ENCODE measurements around the gene SPATA33. TPM values are rescaled to one million over a fixed set of nuclear protein-coding genes. Genes with fewer than 3 reads are reported as not detected.
"Not testable (repeated sequence)": the region's sequence is repeated elsewhere in the genome, so short reads cannot be mapped to it uniquely, and the experiment has no call there.

SPATA33 gene
- polyA plus RNA-seq, 3 donors: 2.7 to 3.1 (median 2.8) TPM

GRCh38 chr16:89623511-89624261 lies 34.0 kb upstream of the SPATA33 start:
- H3K27ac ChIP-seq (ENCODE audit: low read depth, low read length): no peak overlapping the region
- 30 to 73% (median 44%) methylated on average over 28 of the region's 28 CpGs for WGBS, 3 donors

DNA sequence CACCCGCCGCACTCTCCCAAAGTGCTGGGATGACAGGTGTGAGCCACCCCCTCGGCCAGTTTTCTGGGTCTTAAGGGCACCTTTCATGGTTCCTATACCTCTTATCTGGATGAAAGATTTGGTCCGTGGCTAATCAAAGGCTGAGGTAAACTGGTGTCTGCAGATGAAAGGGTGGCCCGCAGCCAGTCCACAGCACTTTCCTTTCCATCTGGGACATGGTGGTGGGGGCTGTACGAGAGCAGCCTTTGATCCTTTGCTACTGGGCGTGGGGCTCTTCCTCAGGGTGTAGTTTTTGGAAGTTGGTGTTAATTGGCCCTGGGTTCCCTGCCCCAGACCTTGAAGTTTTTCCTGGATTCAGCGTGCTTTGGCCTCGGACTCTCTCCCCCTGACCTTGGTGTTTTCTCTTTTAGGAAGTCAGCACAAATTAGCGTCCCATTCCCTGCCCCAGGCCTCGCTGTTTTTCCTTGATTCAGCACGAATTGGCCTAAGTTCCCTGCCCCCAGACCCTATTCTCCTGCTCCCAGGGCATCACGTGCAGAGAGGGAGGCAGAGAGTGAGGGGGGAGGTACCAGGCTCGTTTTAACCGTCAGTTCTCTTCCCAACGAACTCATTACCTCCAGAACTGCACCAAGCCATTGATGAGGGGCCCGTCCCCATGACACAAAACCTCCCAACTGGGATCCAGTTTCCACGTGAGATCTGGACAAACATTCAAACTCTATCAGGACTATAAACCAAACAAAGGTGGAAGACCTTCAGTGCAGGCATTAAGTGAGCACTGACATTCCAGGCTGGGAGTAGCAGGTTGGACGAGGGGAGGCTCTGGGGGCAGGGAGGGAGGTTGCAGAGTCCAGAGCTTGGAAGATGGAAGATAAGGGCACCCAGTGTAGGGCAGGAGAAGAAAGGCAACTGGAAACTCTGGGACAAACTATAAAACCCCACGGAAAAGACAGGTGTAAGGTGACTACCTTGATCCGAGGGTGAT lies 32.6 kb upstream of the SPATA33 start:
- no peak overlapping the region for H3K27ac ChIP-seq (ENCODE audit: low read depth, low read length)
- 40 to 60% (median 56%) methylated on average over 21 of the region's 21 CpGs for WGBS, 3 donors

DNA sequence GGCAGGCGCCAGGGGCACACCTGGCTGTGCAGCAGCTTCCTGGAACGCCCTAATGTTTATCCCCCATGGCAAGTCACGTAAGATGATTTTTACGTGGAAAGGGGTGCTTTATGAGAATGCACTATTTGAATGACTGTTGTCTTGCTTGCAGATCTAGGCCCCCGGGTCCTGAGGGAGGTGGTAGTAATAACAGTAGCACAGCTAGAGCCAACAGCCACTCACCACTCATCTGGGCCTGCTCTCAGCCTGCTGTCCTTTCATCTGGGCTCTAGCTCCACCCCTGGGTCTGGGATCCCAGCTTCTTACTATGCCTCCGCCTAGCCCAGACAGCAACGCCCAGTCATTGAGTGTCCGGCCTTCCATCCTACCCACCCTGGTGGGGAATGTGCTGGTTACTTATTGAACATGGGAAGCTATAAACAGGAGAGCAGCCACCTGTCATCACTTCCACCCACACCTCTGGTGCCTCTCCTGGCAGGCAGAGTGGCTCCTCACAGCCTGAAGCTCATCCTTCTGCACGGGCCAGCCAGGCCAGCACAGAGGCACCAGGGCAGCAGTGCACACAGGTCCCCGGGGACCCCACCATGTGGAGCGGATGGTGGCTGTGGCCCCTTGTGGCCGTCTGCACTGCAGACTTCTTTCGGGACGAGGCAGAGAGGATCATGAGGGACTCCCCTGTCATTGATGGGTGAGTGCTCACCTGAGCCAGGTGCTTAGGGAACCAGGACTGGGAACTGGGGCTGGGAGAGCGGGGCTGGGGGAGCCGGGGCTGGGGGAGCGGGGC lies 27.6 kb upstream of the SPATA33 start:
- 88 to 93% (median 91%) methylated on average over 15 to 17 of the region's 17 CpGs for WGBS, 3 donors
- H3K27ac ChIP-seq (ENCODE audit: low read depth, low read length): no peak overlapping the region

GRCh38 chr16:89633064-89633631 lies 24.5 kb upstream of the SPATA33 start:
- no peak overlapping the region for H3K27ac ChIP-seq (ENCODE audit: low read depth, low read length)
- WGBS, 3 donors: 67 to 87% (median 85%) methylated on average over 19 of the region's 19 CpGs

GRCh38 chr16:89634463-89635385 lies 22.9 kb upstream of the SPATA33 start:
- 29 to 79% (median 47%) methylated on average over 2 of the region's 2 CpGs for WGBS, 3 donors
- H3K27ac ChIP-seq (ENCODE audit: low read depth, low read length): not testable (repeated sequence)

GRCh38 chr16:89636663-89637062 lies 21.0 kb upstream of the SPATA33 start:
- 83 to 90% (median 87%) methylated on average over 11 to 12 of the region's 12 CpGs for WGBS, 3 donors
- no peak overlapping the region for H3K27ac ChIP-seq (ENCODE audit: low read depth, low read length)

GRCh38 chr16:89637379-89637778 lies 20.3 kb upstream of the SPATA33 start:
- WGBS, 3 donors: 72 to 81% (median 77%) methylated on average over 10 of the region's 10 CpGs
- no peak overlapping the region for H3K27ac ChIP-seq (ENCODE audit: low read depth, low read length)

GRCh38 chr16:89638455-89638854 lies 19.2 kb upstream of the SPATA33 start:
- 73 to 86% (median 79%) methylated on average over 7 to 10 of the region's 10 CpGs for WGBS, 3 donors

DNA sequence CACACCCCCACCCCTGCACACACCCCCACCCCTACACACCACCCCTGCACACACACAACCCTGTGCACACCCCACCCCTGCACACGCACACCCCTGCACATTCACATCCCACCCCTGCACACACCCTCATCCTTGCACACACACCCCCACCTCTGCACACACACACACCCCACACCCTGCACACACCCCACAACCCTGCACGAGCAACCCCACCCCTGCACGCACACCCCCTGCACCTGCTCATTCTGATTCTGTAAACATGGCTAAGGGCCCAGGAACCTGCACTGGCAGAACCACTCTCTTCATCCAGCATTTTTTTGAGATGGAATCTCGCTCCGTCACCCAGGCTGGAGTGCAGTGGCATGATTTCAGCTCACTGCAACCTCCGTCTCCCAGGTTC lies 18.3 kb upstream of the SPATA33 start:
- H3K27ac ChIP-seq (ENCODE audit: low read depth, low read length): no peak overlapping the region
- 85 to 92% (median 87%) methylated on average over 6 of the region's 6 CpGs for WGBS, 3 donors

More at GRCh38 chr16:89638455-89638854, 19.2 kb upstream of the SPATA33 start:
- no peak overlapping the region for H3K27ac ChIP-seq (ENCODE audit: low read depth, low read length)

DNA sequence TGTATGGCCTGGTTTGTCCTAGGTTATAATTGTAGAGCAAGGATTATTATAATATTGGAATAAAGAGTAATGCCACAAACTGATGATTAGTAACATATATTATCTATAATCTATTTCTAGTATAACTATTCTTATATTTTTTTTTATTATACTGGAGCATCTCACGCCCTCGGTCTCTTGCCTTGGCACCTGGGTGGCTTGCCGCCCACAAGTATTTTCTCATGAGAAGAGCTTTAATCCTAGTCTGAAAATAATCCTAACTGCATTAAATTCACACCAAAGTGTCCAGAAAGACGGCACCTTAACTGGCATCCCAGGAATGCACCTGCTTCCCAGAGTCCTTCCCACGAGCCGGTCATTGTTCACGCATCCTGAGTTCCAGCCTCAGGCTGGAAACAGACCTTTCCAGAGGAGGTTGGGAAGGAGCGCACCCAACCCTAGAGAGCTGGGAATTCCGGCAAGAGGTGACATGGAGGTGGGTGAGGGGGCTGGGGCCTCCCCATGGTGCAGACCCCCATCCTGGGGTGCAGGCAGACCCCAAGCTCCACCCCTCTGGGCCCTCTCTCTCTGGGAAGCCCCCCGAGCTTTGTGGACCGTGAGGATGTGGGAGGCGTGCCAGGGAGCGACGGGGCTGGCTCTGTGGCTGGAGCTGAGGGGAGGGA lies 16.0 kb upstream of the SPATA33 start:
- H3K27ac ChIP-seq (ENCODE audit: low read depth, low read length): no peak overlapping the region
- 27 to 48% (median 32%) methylated on average over 13 to 14 of the region's 14 CpGs for WGBS, 3 donors

GRCh38 chr16:89642574-89642973 lies 15.1 kb upstream of the SPATA33 start:
- no peak overlapping the region for H3K27ac ChIP-seq (ENCODE audit: low read depth, low read length)
- 68 to 82% (median 75%) methylated on average over 12 to 13 of the region's 13 CpGs for WGBS, 3 donors

- WGBS, 3 donors: 72 to 83% (median 77%) methylated on average over 14 of the region's 14 CpGs
- H3K27ac ChIP-seq (ENCODE audit: low read depth, low read length): no peak overlapping the region
Measured at GRCh38 chr16:89643769-89644300, 13.8 kb upstream of the SPATA33 start.

GRCh38 chr16:89645122-89645521 lies 12.5 kb upstream of the SPATA33 start:
- no peak overlapping the region for H3K27ac ChIP-seq (ENCODE audit: low read depth, low read length)
- WGBS, 3 donors: 80 to 84% (median 82%) methylated on average over 11 of the region's 11 CpGs

GRCh38 chr16:89646270-89646669 lies 11.4 kb upstream of the SPATA33 start:
- 94 to 95% (median 95%) methylated on average over 22 of the region's 22 CpGs for WGBS, 3 donors
- H3K27ac ChIP-seq (ENCODE audit: low read depth, low read length): no peak overlapping the region

DNA sequence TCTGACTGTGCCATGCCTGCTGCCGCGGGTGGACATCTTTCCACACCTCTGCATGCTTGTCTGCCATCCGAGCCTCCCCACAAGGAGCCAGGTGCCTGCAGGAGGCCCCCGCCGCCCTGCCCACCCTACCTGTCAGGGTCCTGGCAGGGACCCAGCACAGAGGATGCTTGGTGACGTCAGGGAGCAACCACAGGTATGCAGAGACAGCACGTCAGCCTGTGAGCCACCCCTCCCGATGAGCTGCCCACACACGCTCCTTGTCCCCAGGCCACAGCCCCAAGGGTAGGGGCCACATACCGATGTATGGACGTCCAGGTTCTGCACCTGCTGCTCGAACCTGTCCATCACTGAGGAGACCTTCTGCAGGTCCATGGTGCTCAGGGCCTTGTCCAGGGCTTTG lies 10.7 kb upstream of the SPATA33 start:
- no peak overlapping the region for H3K27ac ChIP-seq (ENCODE audit: low read depth, low read length)
- WGBS, 3 donors: 88 to 93% (median 92%) methylated on average over 12 of the region's 12 CpGs

DNA sequence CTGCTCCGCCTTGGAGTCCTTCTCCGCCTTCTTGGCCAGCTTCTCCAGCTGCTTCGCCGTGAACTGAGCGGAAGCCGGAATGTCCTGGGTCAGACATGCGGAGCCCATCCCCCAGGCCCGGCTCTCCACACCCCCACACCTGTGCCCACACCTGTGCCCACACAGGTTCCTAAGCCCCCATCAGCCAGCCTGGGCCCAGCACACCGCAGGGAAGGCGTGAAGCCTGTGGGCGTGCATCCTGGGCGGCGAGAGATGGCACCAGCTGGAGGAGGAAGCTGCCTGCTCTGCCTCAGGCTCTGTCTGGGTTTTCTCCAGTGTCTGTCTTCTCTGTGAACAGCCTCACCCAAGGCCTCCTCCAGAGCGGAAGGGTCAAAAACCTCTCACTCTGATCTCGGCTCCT lies 6.1 kb upstream of the SPATA33 start:
- no peak overlapping the region for H3K27ac ChIP-seq (ENCODE audit: low read depth, low read length)
- WGBS, 3 donors: 86 to 92% (median 91%) methylated on average over 15 of the region's 15 CpGs
